Measurements from ENCODE around the gene GREB1L.

GRCh38 chr18:21306368-21306767, 64.3 kb downstream of the GREB1L start:
- TF ChIP-seq EZH2 (IDR thresholded peaks at IDR 0.05; ENCODE audit: insufficient read depth, poor library complexity, severe bottlenecking): no peak
- no peak for TF ChIP-seq EZH2phosphoT487 (IDR thresholded peaks at IDR 0.05; ENCODE audit: insufficient read depth, low read depth)

Data from GM23248 (cell line).